HG02840 (cell line): ENCODE data around the gene DSCAML1.
A peak's percentile ranks its signal among the peaks of the same experiment; 100 is the strongest.
"Not testable (repeated sequence)": the region's sequence is repeated elsewhere in the genome, so short reads cannot be mapped to it uniquely, and the experiment has no call there.

ENCODE experiments used
- ATAC-seq: cut with Tn5 transposase; IDR thresholded peaks from one replicate; pipeline ENCODE4 v1.9.1; 2021; ENCODE audit warnings: mild to moderate bottlenecking, moderate library complexity, moderate number of reproducible peaks; ENCODE audit not compliant: unreplicated experiment, low FRiP score

Gene DSCAML1

DNA sequence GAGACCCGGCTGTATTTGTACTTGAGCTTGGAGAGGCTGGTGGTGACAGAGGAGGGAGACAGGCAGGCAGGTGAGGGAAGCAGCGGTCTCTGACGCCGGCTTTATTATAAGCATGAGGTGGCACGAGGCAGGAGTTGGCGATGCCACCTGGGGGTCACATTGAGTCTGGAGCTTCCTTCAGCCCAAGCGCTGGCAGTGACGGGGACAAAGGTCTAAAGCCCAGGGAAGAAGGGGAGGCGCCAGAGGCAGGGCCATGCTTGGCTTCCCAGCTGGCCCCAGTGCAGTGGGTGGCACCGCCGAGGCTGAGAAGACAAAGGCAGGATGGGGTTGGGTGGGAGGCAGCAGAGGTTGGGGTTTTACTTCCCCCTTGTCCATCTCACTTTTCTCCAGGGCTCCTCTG, 23.1 kb upstream of the DSCAML1 start:
- no peak for ATAC-seq

DNA sequence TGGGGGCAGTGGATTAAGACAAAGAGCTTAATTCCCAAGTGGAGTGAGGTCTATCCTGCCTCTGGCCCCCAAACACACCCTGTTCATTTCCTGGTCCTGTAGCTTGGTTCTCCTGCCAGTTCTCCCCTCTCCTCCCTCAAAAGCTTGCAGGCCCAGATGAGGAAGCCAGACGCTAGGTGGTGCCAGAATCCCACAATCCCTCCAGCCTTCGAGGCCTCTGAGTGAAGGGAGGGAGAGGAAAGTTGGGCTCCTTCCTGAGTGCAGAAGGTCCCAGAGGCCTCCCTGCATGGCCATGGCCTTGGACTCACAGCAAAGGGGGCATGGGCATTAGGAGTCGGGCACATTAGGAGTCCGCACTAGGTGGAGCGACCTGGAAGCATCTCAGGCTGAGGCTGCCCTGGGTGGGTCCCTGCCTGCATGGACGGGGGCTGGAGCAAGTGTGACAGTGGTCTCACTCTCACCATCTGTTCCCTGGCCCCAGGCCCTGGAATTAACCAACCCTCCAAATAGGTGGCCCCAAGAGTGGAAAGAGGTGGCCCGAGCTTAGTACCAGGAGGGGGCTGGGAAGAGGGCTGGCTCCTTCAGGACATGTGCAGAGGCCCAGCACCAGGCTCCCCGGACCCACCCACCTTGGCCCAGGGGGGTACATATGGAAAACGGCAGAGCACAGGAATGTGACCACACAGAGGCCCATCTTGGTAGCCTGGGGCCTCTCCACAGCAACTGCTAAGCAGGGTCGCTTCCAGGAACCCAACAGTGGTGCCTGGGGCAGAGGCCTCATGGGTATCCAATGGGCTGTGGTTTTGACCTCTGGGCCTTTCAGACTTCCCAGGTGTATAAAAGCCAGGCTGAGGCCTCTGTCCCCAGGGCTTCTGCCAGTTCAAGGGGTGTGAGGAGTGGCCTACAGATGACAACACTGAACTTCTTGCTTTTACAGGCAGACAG, 22.4 kb upstream of the DSCAML1 start:
- ATAC-seq, result no peak

DNA sequence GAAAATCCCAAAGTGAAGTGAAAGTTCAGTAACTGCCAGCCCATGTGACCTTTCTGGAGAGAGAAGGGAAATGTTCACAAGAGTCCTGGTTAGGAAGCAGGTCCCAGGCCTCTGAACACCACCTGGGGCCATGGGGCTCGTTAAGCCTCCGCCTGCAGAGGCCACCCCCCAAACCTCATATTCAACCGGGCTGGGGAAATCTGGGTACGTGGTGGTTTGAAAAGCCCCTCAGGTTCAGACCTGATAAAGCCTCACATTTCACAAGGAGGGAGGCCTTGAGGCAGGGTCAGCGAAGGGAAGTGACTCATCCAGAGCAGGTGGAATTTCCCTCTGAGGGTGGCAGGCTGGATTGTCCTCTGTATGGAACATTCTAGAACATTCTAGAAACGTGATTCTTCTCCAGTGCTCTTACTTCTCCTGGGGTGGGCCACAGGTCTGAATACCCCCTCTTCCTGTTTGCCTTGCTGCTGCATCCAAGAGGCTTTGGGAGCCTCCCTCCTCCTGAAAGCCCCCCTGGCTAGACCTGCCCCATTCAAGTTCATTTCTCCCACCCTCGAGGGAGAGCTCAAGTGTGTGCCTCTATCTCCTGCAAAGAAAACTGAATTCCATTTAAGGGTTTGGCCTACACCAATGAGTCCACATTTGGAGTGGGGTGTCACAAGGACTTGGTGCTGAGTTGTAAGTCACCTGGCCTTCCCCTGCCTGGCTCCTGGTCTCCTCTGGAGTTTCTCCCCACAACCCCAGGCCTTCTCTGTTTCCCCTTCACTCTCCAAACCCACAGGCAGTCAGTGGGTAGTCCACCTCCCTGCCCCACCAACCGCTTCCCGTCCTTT, 21.2 kb upstream of the DSCAML1 start:
- ATAC-seq, result no peak

DNA sequence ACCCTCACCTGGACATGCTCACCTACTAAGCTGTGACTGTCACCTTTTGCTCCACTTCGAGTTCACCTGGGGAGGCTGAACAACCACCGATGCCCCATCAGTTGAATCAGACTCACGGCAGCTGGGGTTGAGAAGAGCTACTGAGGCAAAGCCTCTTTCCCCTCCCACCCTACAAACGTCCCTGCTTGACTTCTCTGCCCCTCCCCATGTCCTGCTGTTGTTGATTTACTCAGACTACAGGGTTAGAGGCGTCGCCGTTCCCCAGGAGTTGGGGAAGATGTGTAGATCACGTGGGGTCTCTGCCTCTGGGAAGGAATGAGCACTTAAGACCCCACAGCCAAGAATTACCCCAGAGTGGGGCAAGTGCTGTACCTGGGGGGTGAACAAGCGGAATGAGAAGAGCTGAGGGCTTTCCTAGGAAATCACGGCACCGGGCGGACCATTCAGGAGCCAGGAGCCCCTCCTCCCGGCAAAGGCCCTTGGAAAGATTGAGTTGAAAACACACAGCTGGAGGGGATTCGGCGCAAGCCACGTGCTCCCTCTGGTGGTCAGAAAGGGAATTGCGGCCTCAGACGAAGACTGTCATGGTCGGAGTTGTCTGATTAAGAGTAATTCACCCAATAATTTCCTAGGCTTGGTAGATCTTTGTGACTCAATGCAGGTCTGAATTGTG, 20.5 kb upstream of the DSCAML1 start:
- no peak for ATAC-seq

DNA sequence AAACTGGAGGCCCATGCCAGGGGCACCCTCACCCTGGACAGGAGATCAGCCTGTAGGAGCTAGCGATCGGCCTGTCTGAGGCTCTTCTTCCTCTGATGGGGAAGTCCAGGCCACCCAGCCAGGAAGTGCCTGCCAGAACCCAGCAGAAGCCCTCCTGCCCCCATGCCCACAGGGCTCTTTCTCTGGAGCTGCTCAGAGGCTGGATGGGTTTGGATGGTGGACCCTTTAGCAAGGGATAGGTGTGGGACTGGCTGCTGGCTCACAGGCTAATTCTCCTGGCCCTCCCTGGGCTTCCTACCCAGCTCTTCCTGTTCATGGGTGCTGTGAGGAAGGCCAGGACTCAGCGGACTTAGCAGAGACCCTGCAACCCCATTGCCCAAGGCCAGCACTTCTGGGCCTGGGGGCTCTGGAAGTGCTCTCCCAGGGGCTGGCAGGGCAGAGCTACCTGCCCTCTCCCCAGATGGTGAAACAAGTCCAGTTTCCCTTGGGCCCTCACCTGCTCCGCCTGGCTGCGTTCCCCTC, 19.9 kb upstream of the DSCAML1 start:
- no peak for ATAC-seq

DNA sequence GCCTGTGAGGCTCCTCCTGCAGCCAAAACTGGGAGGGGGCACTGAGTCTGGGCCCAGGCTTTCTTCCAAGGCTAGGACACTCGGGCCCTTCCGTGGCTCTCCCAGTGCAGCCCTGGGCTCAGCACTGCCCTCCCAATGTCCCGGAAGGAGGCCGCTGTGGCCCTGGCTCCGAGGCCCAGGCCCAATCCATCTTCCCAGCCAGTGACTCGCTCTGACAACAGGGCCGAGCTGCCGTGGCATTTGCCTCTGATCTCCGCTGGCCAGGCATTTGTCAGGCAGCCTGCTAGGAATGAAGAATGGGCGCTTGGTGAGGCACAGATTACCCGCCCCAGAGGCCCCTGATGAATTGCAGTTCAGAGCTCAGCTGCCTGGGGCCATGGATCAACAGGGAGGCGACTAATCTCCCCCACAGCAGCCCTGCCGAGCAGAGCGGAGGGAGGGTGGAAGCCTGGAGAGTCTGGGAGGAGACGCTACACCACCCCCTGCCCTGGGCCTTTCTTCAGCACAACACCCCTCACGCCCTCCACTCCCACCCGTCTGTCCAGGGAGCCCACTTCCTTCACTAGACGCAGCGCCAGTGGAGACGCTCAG, 19.2 kb upstream of the DSCAML1 start:
- ATAC-seq, result no peak

DNA sequence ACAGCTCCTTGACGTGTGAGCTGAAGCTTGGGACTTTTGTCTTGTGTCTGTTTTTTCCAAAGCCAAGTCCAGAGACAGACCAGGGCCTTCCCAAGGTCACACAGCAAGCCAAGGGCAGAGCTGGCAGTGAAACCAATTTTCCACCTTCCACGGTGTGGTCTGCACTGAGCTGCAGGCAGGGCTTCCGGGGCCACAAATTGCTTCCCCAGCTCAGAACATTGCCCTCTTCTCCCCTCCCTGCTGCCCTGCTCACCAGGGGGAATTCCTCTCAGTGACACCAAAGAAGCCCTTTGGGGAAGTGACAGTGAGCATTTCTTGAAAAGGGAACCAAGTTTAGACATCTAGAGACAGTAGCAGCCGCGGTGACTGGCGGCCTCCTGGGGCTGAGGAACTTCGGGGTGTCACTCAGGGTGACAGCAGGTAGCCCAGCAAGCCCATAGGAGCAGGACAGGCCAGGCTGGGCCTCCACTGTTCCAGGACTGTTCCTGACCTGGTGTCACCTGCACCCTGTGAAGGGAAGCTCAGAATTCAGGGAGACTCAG, 18.3 kb upstream of the DSCAML1 start:
- peak; percentile 48 for ATAC-seq

DNA sequence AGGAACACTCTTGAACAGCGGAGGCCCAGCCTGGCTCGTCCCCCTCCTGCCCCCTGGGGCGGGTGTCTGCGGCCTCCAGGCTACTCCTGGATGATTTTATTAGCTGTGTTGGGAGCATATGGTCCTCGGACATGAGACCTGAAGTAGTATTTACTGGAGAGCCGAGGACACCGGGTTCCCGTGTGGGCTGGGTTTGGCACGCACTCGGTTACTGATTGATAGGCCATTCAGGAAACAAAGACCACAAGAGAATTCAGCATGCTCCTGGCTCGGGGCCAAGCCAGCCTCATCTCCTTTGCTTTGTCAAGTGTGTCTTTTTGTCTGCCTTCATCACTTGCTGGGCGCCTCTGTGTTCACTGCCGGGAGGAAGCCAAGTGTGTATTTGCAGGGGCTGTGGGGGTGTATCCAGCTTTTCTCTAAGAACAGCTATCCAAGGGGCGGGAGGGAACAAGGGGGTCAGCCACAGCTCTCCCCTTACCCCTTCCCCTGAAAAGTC, 17.8 kb upstream of the DSCAML1 start:
- peak; percentile 42 for ATAC-seq

DNA sequence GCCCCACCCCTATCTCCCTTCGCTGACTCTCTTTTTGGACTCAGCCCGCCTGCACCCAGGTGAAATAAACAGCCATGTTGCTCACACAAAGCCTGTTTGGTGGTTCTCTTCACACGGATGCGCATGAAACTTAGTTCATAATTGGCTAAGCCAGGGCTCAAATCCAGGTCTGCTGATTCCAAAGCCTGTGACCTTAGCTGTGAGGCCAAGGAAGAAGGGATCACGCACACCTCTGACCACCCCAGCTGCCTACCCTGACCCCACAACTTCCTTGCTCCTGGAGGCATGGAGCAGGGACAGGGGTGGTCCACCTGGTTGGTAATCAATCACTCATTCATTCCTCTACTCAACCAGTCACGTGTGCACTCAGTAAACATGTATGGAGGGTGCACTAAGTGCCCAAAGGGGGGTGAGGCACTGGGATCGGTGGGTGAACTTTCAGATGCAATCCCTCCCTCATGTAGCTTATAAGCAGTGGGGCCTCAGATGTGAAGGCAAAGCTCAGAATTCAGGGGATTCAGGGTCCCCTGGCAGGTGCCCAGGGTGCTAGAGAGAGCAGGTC, 17.3 kb upstream of the DSCAML1 start:
- ATAC-seq, result peak; percentile 5

DNA sequence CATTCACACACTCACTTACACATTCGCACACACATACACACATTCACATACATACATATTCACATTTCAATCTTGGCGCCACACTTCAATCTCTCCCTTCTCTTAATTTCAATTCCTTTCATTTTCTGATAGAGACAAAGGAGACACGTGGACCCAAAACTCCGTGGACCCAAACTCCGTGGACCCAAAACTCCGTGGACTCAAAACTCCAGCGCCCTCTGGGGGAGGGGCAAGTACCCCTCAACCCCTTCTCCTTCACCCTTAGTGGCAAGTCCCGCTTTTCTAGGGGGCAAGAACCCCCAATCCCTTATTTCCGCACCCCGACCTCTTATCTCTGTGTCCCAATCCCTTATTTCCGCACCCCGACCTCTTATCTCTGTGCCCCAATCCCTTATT, 13.0 kb upstream of the DSCAML1 start:
- not testable (repeated sequence) for ATAC-seq

DNA sequence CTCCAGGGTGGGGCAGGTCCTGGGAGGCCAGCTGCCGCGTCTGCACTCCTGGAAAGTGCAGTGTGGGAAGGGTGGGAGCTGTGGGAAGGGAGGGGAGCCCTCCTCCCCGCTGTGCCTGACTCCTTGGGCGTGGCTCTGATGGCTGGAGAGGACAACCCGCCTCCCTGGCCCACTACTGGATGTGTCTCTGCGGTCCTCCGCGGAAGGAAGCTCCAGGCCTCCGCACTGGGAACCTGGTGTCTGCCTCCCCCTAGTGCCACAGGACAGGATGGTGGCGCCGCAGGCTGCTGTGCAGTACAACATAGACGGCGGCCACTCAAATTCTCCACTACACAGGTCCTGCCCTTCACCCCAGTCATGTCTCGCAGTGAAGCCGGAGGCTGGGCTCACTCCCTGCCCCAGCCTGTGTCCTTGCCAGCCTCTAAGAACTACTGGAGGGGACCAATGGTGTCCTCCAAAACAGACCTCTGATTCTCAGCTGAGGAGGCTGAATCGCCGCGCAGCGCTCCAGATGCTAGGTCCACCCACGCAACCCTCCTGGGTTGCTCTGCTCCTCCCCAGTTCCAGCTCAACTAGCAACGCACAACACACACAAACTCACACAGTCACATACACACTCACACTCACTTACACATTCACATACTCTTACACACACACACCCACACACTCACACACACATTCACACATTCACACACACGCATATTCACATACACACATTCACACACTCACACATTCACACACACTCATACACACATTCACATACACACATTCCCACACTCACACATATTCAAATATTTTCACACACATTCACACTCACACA, 12.4 kb upstream of the DSCAML1 start:
- ATAC-seq, result no peak

DNA sequence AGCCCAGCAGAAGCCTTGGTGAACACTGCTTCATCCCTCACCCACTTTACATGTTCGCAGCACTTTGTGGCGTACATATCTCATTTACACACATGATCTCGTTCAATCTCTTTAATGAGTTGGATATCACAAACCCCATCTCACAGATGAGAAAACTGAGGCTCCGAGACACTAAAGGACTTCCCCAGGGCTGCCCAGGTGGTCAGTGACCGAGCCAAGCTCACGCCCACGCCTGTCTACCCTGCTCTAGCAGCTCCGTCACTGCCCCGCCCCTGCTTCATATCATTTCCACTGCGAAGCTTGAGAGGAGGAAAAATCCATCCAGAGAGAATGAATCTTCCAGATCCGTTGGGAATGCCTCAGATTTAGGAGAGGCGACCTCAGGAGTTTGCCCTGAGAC, 11.8 kb upstream of the DSCAML1 start:
- ATAC-seq, result no peak

DNA sequence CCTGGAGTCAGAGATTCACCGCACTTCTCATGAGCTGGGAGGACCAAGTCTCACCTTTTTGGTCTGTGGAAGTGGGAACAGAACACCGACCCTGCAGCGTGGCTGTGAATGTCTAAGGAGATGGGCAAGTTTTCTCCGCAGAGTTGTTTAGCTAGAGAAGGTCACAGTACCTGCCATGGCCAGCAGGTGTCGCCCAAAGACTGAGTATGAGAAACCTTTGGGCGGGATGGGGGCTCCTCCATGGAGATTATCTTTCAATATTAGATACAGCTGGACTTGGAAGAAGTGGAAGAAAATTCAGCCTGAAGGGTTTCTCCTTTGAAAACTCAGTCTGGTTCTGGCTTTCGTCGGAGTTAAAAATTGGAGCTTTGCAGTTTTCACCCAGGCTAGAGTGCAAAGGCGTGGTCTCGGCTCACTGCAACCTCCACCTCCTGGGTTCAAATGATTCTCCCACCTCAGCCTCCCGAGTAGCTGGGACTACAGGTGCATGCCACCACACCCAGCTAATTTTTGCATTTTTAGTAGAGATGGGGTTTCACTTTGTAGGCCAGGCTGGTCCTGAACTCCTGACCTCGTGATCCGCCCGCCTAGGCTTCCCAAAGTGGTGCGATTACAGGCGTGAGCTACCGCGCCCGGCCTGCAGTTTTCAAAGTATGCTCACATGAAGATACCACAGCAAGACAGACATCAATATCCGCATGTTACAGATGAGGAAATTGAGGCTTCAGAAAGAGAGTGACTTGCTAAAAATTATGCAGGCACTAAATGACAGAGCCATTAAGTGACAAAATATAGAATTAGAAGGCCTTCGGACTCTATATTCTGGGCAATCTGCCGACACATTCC, 10.7 kb upstream of the DSCAML1 start:
- ATAC-seq, result no peak

DNA sequence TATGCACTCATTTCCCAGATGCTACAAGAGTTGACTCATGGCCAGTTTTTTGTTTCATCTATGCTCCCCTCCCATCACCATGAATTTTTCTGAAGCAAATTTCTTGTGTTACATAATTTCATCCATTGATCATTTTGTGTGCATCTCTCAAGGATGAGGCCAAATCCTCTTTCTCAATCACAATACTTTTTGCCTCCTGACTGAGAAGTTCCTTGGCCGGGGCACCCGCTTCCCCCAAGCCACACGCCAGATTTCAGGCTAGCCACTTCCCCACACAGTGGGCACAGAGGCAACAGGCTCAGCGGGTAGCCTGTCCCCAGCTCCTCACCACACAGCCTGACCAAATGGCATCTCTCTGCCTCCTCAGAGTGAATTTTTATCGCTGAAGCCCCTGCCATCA, 9.8 kb upstream of the DSCAML1 start:
- no peak for ATAC-seq

DNA sequence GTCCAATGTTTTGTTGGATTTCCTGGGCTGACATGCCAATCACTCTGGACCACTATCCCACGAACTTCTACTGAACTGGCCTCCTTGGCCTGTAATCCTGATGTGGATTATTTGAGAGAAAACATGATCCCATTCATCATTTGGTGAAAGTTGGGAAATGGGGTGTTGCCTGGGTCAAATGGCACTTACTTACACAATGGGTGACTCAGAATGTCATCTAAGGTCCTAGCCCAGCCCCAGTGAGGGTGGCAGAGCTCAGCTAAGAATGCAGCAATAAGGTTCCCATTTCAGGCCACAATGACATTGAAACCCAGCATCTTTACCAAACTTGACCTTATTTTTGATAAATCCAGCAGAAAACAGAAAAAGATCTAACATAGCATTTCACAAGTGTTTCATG, 8.0 kb upstream of the DSCAML1 start:
- no peak for ATAC-seq

DNA sequence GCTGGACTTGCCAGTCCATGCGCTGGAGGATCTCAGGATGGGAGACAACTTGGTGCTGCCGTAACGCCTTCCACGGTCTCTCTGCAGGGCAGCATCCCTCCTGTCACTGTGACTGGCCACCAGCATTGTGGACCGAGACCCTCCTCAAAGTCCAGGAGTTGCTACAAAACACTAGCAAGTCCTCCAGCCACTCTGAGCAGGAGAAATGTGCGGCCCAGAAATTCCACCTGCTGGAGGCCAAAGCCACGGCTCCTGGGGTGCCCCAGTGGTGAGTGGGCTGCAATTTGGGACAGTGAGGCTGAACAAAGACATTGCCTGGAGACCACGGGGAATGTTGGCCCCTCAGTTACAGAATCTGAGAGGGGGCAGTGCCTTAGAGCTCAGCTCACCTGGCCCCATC, 6.9 kb upstream of the DSCAML1 start:
- no peak for ATAC-seq

DNA sequence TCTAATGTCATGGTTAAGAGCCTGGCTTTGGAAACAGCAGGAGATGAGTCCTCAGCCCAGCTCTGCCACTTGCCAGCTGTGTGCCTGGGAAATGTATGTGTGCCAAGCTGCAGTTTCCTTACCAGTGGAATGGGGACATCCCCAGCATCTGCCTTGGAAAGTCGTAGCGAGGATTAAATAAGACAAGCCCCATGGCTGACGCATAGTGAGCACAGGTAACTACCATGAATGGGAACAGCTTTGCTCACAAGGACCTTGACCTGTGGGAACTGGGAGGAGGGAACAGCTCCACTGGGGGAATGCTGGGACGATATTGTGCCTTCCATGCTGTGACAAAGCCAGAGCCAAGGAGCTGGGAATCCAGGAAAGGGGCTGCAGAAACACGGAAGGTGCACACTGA, 2.6 kb upstream of the DSCAML1 start:
- no peak for ATAC-seq

DNA sequence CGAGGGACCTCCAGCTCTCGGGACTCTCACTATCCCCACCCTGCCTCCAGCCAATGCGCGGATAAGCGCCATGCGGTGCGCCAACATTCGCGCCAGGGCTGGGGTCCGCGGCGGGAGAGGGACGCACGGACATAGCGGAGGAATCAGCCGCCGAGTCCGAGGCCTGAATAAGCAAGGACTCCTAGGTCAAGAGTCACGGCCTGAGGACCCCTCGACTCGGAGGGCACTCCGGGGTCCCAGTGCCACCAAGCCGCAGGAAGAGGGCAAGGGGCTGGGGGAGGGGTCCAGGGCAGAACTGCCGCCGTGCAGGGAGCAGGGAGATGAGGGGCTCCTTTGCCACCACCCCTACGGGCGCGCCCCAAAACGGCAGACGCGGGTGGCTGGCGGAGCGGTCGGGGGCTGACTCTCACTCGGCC, 552 bp downstream of the DSCAML1 start:
- ATAC-seq, result no peak
